Stimulated activated CD8-positive, alpha-beta memory T cell treated with anti-CD3 and anti-CD28 coated beads, Interleukin-2, amount 100 ng/mL, for 1 hour (primary cell): ENCODE results near the gene FBL.

Experiments
- DNase-seq, 2 donors: peaks; one replicate each; pipeline ENCODE4 v3.0.0-alpha.2; 2020; ENCODE audit warnings: low read depth in 2 of 2

The FBL gene

GRCh38 chr19:39788244-39788643 lies 57.9 kb downstream of the FBL start:
- DNase-seq, result no peak
